ENCODE results near the gene FAM3B.
"Not testable (repeated sequence)": the region's sequence is repeated elsewhere in the genome, so short reads cannot be mapped to it uniquely, and the experiment has no call there.

FAM3B gene

DNA sequence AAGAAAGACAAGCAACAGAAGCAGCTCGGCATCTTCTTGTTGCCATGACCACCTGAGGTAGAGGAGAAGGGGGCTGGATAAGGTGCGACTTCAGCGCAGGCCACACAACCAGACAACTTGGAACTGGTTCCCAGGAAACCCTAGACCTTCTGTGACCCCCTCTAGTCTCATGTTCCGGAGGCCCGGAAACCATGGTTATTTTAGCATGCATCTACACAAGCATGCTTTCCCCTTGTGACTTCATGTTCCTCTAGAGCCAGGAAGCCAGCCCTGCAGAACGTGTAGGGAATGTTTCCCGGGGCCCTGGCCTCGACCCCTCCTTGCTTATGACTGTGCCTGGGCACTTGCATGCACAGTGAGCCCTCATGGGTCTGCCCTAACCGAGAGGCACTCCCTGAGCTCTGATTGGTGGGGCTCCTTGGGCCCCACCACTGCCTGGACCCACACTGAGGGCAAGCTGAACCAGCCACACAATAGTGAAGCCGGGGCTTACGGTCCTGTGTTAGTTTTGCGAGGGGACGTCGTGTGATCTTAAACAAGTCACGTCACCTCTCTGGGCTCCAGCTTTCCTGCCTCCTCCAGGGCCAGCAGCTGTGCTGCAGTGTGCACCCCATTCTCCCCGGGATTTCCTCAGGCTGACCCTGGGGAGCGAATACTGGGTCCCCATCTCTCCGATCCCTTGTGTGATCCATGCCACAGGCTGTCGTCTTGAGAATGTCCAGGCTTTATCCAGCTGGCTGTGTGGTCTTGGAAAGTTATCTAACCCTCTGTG is 33.2 kb downstream of the FAM3B start:
- TF ChIP-seq, protein P1, sequence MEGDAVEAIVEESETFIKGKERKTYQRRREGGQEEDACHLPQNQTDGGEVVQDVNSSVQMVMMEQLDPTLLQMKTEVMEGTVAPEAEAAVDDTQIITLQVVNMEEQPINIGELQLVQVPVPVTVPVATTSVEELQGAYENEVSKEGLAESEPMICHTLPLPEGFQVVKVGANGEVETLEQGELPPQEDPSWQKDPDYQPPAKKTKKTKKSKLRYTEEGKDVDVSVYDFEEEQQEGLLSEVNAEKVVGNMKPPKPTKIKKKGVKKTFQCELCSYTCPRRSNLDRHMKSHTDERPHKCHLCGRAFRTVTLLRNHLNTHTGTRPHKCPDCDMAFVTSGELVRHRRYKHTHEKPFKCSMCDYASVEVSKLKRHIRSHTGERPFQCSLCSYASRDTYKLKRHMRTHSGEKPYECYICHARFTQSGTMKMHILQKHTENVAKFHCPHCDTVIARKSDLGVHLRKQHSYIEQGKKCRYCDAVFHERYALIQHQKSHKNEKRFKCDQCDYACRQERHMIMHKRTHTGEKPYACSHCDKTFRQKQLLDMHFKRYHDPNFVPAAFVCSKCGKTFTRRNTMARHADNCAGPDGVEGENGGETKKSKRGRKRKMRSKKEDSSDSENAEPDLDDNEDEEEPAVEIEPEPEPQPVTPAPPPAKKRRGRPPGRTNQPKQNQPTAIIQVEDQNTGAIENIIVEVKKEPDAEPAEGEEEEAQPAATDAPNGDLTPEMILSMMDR (conservative IDR thresholded peaks at IDR 0.05; ENCODE audit: low read depth, low read length) = no peak
- H3K4me3 ChIP-seq (ENCODE audit: low read length) = no peak overlapping the region
- DNase-seq (ENCODE audit: low read depth) = no peak

- DNase-seq (ENCODE audit: low read depth) = no peak
- H3K4me3 ChIP-seq (ENCODE audit: low read length) = no peak overlapping the region
- TF ChIP-seq, protein P1 (conservative IDR thresholded peaks at IDR 0.05; ENCODE audit: low read depth, low read length) = no peak
These were observed 34.0 kb downstream of the FAM3B start for GRCh38 chr21:41350436-41351155.

DNA sequence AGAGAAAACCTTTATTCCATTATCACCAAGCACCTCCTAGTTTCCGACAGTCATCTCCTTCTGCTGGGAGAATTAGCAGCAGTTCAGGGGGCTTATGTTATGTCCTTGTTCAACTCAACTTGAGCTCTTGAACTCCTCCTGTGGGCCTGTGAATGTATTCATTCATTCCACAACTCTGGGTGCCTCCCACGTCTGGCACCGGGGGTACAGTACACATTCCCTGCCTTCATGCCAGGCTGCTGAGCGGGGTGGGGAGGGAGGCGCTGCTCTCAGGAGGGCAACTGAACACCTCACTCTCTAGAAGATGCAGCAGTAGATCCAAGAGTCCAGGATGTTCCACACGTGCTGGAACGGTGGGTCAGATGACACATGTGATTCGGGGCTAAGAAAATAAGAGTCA is 40.9 kb downstream of the FAM3B start:
- H3K4me3 ChIP-seq (ENCODE audit: low read length) = no peak overlapping the region
- TF ChIP-seq, protein P1 (conservative IDR thresholded peaks at IDR 0.05; ENCODE audit: low read depth, low read length) = no peak
- no peak for DNase-seq (ENCODE audit: low read depth)

GRCh38 chr21:41358193-41359166 is 41.9 kb downstream of the FAM3B start:
- TF ChIP-seq, protein P1 (conservative IDR thresholded peaks at IDR 0.05; ENCODE audit: low read depth, low read length) = no peak

GRCh38 chr21:41359286-41359685 is 42.7 kb downstream of the FAM3B start:
- DNase-seq (ENCODE audit: low read depth) = no peak
- TF ChIP-seq, protein P1 (conservative IDR thresholded peaks at IDR 0.05; ENCODE audit: low read depth, low read length) = no peak
- H3K4me3 ChIP-seq (ENCODE audit: low read length) = no peak overlapping the region

More at GRCh38 chr21:41358193-41359166, 41.9 kb downstream of the FAM3B start:
- DNase-seq (ENCODE audit: low read depth) = no peak
- H3K4me3 ChIP-seq (ENCODE audit: low read length) = no peak overlapping the region

- DNase-seq (ENCODE audit: low read depth); H3K4me3 ChIP-seq (ENCODE audit: low read length): not testable (repeated sequence)
These were observed 43.1 kb downstream of the FAM3B start for GRCh38 chr21:41359754-41360071.

All from retinal pigment epithelial cell (primary cell).